NCI-H146 (cell line): ENCODE data around the gene TRANK1.

Experiments
- DNase-seq: peaks from one replicate; lab custom pipeline; 2025; lab: John Stamatoyannopoulos, UW

Gene TRANK1

DNA sequence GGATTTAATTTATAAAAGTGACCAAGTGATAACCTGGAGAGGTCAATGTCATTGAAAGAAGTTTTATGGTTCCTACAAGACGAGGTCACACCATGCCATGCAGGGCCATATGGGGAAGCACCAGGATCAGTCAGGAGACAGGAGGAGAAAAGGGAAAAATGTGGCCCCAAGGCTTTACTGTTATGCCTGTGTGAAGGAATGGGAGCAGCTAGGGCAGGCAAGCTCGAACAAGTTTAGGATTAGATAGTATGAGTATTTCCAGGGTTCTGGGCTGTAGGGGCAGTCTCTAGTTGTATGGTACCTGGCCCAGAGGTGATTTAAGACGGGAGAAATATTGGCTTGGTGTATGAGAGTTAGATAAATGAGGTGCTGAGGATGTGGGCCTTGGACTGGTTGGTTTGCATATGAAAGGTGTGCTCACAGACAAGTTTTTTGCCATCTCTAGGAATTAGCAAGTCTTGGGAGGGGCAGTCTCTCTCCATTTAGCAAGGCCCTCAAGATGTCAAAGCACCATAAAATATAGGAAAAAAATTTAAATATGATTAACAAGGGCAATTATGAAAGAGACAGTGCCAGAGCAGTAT is 144.2 kb downstream of the TRANK1 start:
- no peak for DNase-seq

DNA sequence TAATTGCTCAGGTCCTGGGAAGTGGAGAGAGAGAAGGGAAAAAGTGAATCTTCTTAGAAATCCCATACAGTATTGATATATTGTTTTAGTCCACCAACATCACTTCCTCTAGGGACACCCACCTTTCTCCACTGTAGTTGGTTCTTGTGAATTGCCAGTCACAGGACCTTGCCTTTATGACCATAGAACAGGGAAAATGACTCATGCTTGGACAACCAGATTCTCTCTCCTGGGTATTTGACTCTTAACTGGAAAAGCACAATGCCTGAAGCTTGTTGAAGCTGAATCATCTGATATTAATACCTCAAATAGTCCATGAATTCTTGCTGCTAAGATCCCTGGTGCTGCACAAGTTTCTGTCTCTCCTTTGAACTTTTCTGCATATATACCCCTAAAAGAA is 148.0 kb downstream of the TRANK1 start:
- DNase-seq = no peak

DNA sequence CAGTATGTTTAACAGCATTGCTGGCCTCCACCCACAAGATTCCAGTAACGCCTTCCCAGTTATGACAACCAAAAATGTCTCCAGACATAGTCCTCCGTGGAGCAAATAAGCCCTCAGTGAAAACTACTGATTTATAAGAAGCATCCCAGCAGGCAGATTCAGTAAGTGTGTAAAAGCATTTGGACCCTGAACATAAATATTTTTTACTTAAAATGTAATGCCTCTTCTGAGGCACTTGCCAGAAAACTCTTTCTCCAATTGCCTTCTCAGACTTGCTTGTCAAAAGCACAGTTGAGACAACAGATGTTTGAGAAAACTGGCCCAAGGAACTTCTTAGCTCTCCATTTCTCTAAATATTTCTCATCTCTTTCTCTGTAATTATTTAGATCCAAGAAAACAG is 148.7 kb downstream of the TRANK1 start:
- DNase-seq = no peak

DNA sequence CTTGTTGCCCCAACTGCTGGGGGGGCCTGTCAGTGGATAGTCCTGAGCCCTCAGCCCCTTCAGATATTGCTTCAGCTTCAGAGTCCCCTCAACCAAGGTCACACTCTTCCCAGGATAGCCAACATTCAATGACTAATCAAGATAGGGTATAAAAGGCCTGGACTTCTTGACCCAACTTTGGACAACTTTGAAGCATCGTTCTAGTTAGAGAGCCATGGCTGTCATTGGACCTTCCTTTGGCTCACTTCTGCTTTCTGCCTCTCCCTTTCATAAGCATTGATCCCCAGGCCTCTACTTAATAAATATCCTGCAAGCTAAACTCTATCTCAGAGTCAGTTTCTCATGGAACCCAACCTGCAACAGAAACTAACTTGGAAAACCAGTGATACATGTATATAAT is 149.2 kb downstream of the TRANK1 start:
- no peak for DNase-seq

DNA sequence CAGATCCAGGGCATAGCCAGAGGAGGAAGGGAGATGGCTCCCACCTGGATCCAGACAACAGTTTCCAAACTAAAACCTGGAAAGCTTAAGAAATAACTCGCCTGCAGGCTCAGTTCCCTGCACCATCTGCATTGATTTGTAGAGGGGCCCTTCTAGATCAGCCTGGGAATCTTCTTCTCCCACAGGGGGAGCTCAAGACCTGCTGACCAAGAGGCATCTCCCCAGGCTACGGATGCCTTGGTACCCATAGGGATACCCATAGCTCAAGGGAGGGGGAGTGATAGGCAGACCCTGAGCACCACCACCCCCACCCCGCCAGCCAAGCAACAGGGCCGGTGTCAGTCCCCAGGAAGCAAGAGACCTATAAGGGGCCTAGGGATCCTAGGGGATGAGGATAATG is 152.5 kb downstream of the TRANK1 start:
- DNase-seq = peak; percentile 3

DNA sequence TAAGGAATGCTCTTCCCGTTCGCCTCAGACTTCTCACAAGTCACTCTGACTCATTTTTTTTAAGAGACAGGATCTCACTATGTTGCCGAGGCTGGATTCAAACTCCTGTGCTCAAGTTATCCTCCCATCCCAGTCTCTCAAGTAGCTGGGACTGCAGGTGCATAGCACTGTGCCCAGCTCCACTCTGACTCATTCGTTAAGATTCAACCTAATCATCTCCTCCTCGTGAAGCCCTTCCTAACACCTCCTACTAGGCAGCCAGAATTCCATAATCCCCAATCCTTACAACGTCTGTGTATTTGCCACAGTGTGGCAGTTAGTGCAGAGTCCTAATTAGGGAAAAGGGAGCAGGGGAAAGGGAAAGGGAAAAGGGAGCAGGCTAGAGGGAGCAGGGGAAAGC is 154.1 kb downstream of the TRANK1 start:
- no peak for DNase-seq

DNA sequence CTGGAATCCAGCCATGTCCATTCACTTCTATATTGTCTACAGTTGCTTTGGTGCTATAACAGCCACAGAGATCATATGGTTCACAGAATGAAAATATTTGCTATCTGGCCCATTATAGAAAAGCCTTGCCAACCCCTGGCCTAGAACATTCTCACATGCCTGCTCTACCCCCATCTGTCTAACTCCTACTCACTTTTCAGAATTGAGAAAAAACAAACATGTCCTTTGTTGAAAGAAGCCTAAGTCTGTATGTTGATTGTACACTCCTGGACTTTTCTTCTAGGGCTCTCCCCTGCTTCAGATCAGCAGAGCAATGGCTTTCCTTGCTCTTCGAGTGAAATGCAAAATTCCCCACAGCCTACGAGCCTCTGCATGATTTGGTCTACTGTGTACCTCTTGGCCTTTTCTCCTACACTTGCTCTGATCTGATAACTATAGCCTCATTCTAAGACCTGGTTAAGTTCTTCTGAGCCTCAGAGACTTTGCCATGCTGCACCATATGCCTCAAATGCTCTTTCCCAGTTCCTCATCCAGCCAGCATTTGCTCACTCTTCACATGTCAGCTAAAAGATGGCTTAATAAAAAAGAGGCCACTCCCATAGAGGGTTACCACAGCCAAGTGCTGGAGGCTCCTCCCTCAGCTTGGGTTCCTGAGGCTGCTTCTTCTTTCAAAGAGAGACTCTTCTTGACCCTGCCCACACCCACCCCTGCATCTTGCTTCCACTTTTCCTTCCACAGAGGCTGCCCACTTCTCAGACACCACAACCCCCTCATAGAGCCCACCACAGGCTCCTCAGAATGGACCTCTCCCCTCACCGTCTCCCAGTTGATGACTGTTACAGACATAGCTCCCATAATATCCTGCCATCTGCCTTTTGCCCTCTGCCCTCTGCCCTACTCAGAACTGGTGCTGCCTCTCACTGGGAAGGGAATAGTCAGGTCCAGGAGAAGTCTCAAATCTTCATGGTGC is 157.6 kb downstream of the TRANK1 start:
- no peak for DNase-seq

DNA sequence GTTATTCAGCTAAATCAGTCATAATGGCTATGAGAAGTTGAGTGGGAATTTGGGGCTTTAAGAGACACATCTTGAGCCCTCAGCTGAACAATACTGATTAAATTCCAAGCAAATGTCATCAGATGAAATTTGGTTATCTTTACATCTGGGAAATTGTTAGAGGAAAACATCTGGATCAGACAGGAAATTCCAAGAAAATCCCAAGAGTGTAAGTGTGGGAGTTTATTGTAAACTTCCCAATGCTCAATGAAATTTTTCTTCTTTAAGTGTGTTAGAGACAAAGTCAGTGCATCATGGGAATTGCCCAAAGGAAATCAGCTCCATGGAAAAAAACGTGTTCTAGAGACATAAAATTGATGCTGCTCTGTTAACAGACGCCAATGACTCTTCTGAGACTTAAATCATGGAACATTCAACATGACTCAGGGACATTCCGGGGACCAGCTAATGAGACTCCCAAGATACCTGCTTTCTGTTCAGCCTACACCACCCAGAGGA is 160.7 kb downstream of the TRANK1 start:
- no peak for DNase-seq

DNA sequence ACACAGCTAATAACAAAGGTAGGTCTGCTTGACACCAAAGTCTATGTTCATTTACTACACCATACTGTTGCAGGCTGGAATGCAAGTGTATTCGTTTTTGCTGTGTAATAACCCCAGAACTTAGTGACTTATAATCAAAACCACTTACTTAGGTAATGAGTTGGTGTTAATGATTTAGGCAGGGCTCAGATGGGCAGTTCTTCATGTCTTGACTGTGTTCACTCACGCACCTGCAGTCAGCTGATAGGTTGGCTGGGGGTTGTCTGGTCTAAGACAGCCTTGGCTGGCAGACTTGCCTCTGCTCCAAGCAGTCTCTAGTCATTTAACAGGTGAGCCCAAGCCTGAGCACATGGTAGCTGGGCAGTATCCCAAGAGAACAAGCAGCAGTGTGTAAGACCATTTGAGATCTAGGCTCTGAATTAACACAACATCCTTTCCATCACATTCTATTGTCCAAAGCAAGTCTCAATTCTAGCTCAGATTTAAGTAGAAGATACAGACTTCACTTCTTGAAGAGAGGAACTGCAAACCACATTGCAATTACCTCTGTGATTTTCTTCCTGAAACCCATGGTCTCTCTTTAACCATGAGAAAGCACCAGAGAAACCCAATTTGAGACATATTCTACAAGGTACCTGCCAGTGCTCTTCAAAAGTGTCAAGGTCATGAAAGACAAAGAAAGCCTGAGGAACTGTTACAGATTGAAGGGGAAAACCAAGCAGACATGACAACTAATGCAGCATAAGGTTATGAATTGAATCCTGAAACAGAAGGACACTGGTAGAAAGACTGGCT is 167.2 kb downstream of the TRANK1 start:
- no peak for DNase-seq
